Measurements from ENCODE around the gene SH3TC1.

GRCh38 chr4:8275548-8275910 is 76.4 kb downstream of the SH3TC1 start:
- TF ChIP-seq CTCF (IDR thresholded peaks at IDR 0.05) (no peak), EP300 (IDR thresholded peaks at IDR 0.05) (no peak)

Measured in gastroesophageal sphincter (tissue), 3 donors.